WTC11 (cell line): ENCODE data around the gene CLEC16A. TPM values are rescaled to one million over a fixed set of nuclear protein-coding genes. Genes with fewer than 3 reads are reported as not detected.

ENCODE experiments used
- ATAC-seq: fragments of 200-7000 bp; cut with Tn5 transposase; 2 replicates; pipeline ENCODE4 v1.10.0; 2021; ENCODE audit warnings: mild to moderate bottlenecking, moderate library complexity
- CTCF ChIA-PET: fragments of 300-600 bp; sonication (Branson Sonifier 250); formaldehyde crosslinking; loops from one replicate; lab custom pipeline; 2021; ENCODE audit warnings: antibody characterized with exemption; lab: Charles Lee
- POLR2A ChIA-PET: fragments of 350-600 bp; sonication (Branson Sonifier 250); formaldehyde crosslinking; loops from one replicate; lab custom pipeline; 2021; ENCODE audit warnings: antibody characterized with exemption; lab: Charles Lee
- DNase-seq: peaks from one replicate; pipeline ENCODE4 v3.0.0; 2021; ENCODE audit warnings: low spot score
- H3K27ac Mint-ChIP-seq: 2 replicates; pipeline ENCODE4 v1.8.0; 2021; ENCODE audit warnings: mixed read lengths
- H3K27me3 Mint-ChIP-seq: 2 replicates; pipeline ENCODE4 v1.8.0; 2021; ENCODE audit warnings: low read depth, mild to moderate bottlenecking, moderate library complexity, mixed read lengths
- H3K36me3 Mint-ChIP-seq: 2 replicates; pipeline ENCODE4 v1.8.0; 2021; ENCODE audit warnings: mixed read lengths
- H3K4me1 Mint-ChIP-seq: 2 replicates; pipeline ENCODE4 v1.8.0; 2022; ENCODE audit warnings: mixed read lengths
- H3K4me3 Mint-ChIP-seq: 2 replicates; pipeline ENCODE4 v1.8.0; 2021; ENCODE audit warnings: mild to moderate bottlenecking, moderate library complexity, mixed read lengths
- H3K9me3 Mint-ChIP-seq: 2 replicates; pipeline ENCODE4 v1.8.0; 2021; ENCODE audit warnings: mixed read lengths
- ARID4B ChIP-seq: sonication (generic); formaldehyde crosslinking; IDR thresholded peaks from 2 replicates; pipeline ENCODE4 v1.8.0; 2023; ENCODE audit warnings: missing genetic modification reagents, mild to moderate bottlenecking, borderline replicate concordance
- ATF3 ChIP-seq: sonication (generic); formaldehyde crosslinking; conservative IDR thresholded peaks from 2 replicates; pipeline ENCODE4 v1.8.1; 2022; ENCODE audit warnings: mild to moderate bottlenecking, missing genetic modification reagents
- ELF4 ChIP-seq: sonication (generic); formaldehyde crosslinking; IDR thresholded peaks from 2 replicates; pipeline ENCODE4 v1.8.1; 2022; ENCODE audit warnings: low read depth, mild to moderate bottlenecking, moderate library complexity, missing genetic modification reagents
- GABPB1 ChIP-seq: sonication (generic); formaldehyde crosslinking; IDR thresholded peaks from 2 replicates; pipeline ENCODE4 v1.8.1; 2023; ENCODE audit warnings: mild to moderate bottlenecking, missing genetic modification reagents
- GTF2I ChIP-seq: fragments of 250-450 bp; sonication (Bioruptor Pico); conservative IDR thresholded peaks from 2 replicates; pipeline ENCODE4 v1.4.0; 2021; ENCODE audit warnings: mild to moderate bottlenecking
- IRF2 ChIP-seq: sonication (generic); formaldehyde crosslinking; IDR thresholded peaks from 2 replicates; pipeline ENCODE4 v1.8.0; 2022; ENCODE audit warnings: low read depth, missing genetic modification reagents, borderline replicate concordance
- KAT7 ChIP-seq: sonication (generic); formaldehyde crosslinking; IDR thresholded peaks from 2 replicates; pipeline ENCODE4 v1.8.1; 2023; ENCODE audit warnings: missing genetic modification reagents, mild to moderate bottlenecking, borderline replicate concordance
- MXD4 ChIP-seq: fragments of 250-450 bp; sonication (Bioruptor Pico); IDR thresholded peaks from 2 replicates; pipeline ENCODE4 v1.8.0; 2021; ENCODE audit warnings: mild to moderate bottlenecking, moderate library complexity, borderline replicate concordance
- PRRX2 ChIP-seq: fragments of 250-450 bp; sonication (Bioruptor Pico); IDR thresholded peaks from 2 replicates; pipeline ENCODE4 v1.8.0; 2021; ENCODE audit warnings: mild to moderate bottlenecking
- SOX15 ChIP-seq: fragments of 250-450 bp; sonication (Bioruptor Pico); IDR thresholded peaks from 2 replicates; pipeline ENCODE4 v1.9.0; 2021; ENCODE audit warnings: mild to moderate bottlenecking
- TEAD4 ChIP-seq: sonication (generic); formaldehyde crosslinking; IDR thresholded peaks from 2 replicates; pipeline ENCODE4 v1.8.0; 2022; ENCODE audit warnings: mild to moderate bottlenecking, missing genetic modification reagents
- TP53 ChIP-seq: sonication (generic); formaldehyde crosslinking; IDR thresholded peaks from 2 replicates; pipeline ENCODE4 v1.8.1; 2023; ENCODE audit warnings: mild to moderate bottlenecking, missing genetic modification reagents
- ZNF121 ChIP-seq: sonication (generic); formaldehyde crosslinking; IDR thresholded peaks from 2 replicates; pipeline ENCODE4 v1.8.0; 2023; ENCODE audit warnings: missing genetic modification reagents
- ZNF281 ChIP-seq: sonication (generic); formaldehyde crosslinking; IDR thresholded peaks from 2 replicates; pipeline ENCODE4 v1.8.0; 2023; ENCODE audit warnings: mild to moderate bottlenecking, missing genetic modification reagents
- ZNF671 ChIP-seq: fragments of 250-450 bp; sonication (Bioruptor Pico); IDR thresholded peaks from 2 replicates; pipeline ENCODE4 v1.8.0; 2021; ENCODE audit warnings: mild to moderate bottlenecking
- total RNA-seq: library from RNA; stranded (reverse); gene quantifications from 3 replicates; pipeline ENCODE4 v1.2.3, GENCODE V29; 2021
- TF ChIP-seq, protein P1 (sequence below): sonication (generic); formaldehyde crosslinking; IDR thresholded peaks from 2 replicates; pipeline ENCODE4 v1.8.0; 2022; ENCODE audit warnings: mild to moderate bottlenecking, missing genetic modification reagents
- TF ChIP-seq, protein P2 (sequence below): sonication (generic); formaldehyde crosslinking; IDR thresholded peaks from 2 replicates; pipeline ENCODE4 v1.8.1; 2022; ENCODE audit warnings: low read depth, mild to moderate bottlenecking, moderate library complexity, missing genetic modification reagents, borderline replicate concordance
- TF ChIP-seq, protein P3 (sequence below): sonication (generic); formaldehyde crosslinking; conservative IDR thresholded peaks from 2 replicates; pipeline ENCODE4 v1.8.1; 2023; ENCODE audit warnings: mild to moderate bottlenecking, low read depth, missing genetic modification reagents, moderate library complexity

Gene CLEC16A
- total RNA-seq, 1 experiment from 2014 or later: 14.4 TPM

DNA sequence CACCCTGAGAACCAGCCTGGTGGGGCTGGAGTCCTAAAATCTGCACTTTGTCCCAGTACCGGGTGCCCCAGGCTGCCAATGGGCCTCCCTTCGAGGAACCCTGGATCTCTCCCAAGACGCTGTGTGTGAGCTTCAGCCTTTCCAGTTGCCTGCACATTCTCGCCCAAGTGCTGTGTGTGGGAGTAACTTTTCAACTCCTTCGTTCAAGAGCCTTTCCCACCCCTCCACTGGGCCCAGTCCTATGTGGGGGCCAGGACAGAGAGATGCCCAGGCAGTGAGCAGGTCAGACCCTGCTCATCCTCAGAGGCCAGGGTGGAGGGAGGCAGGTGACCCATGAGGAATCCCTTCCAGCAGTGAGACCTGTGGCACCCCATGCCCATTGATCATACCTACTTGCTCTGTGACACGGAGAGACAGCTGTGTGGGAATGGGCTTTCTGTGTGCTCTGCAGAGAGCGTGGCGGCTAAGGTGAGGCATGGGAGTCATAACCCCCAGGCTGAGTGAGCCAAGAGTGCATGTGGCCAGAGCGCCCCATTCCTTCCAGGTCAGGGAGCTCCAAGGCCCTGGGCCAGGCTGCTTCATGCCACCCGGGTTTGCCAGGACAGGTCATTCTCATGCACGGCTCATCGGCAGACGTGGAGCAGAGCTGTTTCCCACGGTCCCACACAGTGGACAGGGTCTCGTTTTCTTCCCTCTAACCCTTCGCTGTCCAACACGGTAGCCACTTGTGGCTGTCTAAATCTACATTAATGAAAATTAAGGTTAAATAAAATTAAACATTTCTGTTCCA lies 154.4 kb downstream of the CLEC16A start (continued):
- TF ChIP-seq ZNF281 (CRISPR knock-in tag) (no peak), PRRX2 (CRISPR knock-in tag) (no peak), GTF2I (CRISPR knock-in tag) (no peak)
- TF ChIP-seq, protein P1, sequence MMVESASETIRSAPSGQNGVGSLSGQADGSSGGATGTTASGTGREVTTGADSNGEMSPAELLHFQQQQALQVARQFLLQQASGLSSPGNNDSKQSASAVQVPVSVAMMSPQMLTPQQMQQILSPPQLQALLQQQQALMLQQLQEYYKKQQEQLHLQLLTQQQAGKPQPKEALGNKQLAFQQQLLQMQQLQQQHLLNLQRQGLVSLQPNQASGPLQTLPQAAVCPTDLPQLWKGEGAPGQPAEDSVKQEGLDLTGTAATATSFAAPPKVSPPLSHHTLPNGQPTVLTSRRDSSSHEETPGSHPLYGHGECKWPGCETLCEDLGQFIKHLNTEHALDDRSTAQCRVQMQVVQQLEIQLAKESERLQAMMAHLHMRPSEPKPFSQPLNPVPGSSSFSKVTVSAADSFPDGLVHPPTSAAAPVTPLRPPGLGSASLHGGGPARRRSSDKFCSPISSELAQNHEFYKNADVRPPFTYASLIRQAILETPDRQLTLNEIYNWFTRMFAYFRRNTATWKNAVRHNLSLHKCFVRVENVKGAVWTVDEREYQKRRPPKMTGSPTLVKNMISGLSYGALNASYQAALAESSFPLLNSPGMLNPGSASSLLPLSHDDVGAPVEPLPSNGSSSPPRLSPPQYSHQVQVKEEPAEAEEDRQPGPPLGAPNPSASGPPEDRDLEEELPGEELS: no peak

DNA sequence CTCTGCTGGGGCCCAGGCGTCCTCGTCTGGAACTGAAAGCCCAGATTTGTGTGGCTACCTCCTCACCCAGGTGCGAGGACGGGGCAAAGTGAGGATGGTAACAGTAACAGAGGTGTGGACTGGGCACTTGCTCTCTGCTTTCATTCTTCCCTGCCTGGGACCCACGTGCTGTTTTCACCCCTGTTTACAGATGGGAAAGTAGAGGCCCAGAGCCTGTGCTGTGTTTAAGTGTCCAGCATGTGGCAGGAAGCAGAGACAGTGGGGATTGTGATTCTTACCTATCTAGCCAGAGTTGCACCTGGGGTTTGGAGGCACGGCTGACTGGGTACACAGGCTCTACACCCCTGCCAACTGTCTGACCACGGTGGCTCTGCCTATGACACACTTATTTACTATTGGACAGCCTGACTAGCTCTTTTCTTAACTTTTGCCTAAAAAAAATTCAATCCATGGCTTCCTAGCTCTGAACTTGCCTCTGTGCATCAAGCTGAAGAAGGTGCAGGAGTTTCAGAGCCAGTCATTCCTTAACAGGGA lies 155.4 kb downstream of the CLEC16A start:
- DNase-seq (no peak), ATAC-seq (no peak)
- Mint-ChIP-seq H3K36me3 (no peaks in the 10 kb centered on the region), H3K27ac (peak overlapping the region; percentile 61; the same call in 1 of the 2 replicates), H3K4me1 (peaks cover 7% of the 10 kb centered on the region), H3K4me3 (no peak overlapping the region), H3K27me3 (no peaks in the 10 kb centered on the region), H3K9me3 (no peaks in the 10 kb centered on the region)
- ChIA-PET POLR2A (no interaction called here), CTCF (interaction anchor here (0.5 to 1.3 kb wide), 7 partner anchors 9 to 440 kb away, joined by 3 to 5 read pairs (median 3); no protein-coding TSS in a partner anchor)
- TF ChIP-seq SOX15 (CRISPR knock-in tag): no peak
- TF ChIP-seq, protein P2, sequence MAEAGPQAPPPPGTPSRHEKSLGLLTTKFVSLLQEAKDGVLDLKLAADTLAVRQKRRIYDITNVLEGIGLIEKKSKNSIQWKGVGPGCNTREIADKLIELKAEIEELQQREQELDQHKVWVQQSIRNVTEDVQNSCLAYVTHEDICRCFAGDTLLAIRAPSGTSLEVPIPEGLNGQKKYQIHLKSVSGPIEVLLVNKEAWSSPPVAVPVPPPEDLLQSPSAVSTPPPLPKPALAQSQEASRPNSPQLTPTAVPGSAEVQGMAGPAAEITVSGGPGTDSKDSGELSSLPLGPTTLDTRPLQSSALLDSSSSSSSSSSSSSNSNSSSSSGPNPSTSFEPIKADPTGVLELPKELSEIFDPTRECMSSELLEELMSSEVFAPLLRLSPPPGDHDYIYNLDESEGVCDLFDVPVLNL: no peak
- TF ChIP-seq, protein P1: no peak
- TF ChIP-seq GABPB1 (CRISPR knock-in tag): no peak
- no peak for TF ChIP-seq ELF4 (CRISPR knock-in tag)
- no peak for TF ChIP-seq KAT7 (CRISPR knock-in tag)
- no peak for TF ChIP-seq MXD4 (CRISPR knock-in tag)
- TF ChIP-seq ATF3 (CRISPR knock-in tag): no peak
- no peak for TF ChIP-seq ZNF671
- TF ChIP-seq TEAD4 (CRISPR knock-in tag): no peak
- TF ChIP-seq, protein P3, sequence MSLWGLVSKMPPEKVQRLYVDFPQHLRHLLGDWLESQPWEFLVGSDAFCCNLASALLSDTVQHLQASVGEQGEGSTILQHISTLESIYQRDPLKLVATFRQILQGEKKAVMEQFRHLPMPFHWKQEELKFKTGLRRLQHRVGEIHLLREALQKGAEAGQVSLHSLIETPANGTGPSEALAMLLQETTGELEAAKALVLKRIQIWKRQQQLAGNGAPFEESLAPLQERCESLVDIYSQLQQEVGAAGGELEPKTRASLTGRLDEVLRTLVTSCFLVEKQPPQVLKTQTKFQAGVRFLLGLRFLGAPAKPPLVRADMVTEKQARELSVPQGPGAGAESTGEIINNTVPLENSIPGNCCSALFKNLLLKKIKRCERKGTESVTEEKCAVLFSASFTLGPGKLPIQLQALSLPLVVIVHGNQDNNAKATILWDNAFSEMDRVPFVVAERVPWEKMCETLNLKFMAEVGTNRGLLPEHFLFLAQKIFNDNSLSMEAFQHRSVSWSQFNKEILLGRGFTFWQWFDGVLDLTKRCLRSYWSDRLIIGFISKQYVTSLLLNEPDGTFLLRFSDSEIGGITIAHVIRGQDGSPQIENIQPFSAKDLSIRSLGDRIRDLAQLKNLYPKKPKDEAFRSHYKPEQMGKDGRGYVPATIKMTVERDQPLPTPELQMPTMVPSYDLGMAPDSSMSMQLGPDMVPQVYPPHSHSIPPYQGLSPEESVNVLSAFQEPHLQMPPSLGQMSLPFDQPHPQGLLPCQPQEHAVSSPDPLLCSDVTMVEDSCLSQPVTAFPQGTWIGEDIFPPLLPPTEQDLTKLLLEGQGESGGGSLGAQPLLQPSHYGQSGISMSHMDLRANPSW (CRISPR knock-in tag): no peak
- TF ChIP-seq TP53 (CRISPR knock-in tag): no peak
- TF ChIP-seq ARID4B (CRISPR knock-in tag): no peak
- TF ChIP-seq ZNF121 (CRISPR knock-in tag): no peak
- TF ChIP-seq IRF2 (CRISPR knock-in tag): no peak
